Measurements from ENCODE around the gene COBL.

COBL gene

DNA sequence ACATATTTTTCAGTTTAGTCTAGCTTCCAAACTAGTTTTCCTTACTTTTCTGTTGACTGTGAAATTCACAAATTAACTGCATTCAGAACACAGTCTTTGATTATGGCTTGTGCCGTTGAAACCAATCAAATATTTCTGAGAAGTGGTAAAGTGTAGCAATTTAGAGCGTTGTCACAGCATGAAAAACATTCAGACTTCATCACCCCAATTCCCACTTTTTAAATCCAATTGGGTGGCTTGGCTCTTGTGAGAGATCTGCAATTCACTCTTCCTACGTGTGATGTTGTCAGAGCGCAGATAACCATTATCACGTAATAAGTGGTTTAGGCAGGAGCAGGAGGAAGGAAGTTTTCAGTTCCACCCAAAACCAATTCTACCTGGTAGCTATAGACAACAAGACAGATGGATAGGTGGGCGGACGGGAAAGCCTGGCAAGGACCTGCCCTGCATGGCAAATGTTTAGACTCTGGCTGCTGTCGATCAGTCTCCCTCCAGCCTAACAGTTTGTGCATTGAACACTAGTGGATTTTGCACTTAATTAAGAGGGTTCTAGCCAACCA lies 8.9 kb downstream of the COBL start:
- no peak overlapping the region for H3K4me3 ChIP-seq (ENCODE audit: low read depth, low read length)
- TF ChIP-seq, protein P1, sequence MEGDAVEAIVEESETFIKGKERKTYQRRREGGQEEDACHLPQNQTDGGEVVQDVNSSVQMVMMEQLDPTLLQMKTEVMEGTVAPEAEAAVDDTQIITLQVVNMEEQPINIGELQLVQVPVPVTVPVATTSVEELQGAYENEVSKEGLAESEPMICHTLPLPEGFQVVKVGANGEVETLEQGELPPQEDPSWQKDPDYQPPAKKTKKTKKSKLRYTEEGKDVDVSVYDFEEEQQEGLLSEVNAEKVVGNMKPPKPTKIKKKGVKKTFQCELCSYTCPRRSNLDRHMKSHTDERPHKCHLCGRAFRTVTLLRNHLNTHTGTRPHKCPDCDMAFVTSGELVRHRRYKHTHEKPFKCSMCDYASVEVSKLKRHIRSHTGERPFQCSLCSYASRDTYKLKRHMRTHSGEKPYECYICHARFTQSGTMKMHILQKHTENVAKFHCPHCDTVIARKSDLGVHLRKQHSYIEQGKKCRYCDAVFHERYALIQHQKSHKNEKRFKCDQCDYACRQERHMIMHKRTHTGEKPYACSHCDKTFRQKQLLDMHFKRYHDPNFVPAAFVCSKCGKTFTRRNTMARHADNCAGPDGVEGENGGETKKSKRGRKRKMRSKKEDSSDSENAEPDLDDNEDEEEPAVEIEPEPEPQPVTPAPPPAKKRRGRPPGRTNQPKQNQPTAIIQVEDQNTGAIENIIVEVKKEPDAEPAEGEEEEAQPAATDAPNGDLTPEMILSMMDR (IDR thresholded peaks at IDR 0.05; ENCODE audit: insufficient read depth, low read depth, low read length, missing control alignments) = no peak
- DNase-seq (ENCODE audit: low read depth) = no peak

- TF ChIP-seq, protein P1 (IDR thresholded peaks at IDR 0.05; ENCODE audit: insufficient read depth, low read depth, low read length, missing control alignments) = no peak
- DNase-seq (ENCODE audit: low read depth) = no peak
- H3K4me3 ChIP-seq (ENCODE audit: low read depth, low read length) = no peak overlapping the region
Observed at GRCh38 chr7:51306761-51307160, 9.8 kb downstream of the COBL start.

- no peak for DNase-seq (ENCODE audit: low read depth)
- no peak overlapping the region for H3K4me3 ChIP-seq (ENCODE audit: low read depth, low read length)
- TF ChIP-seq, protein P1 (IDR thresholded peaks at IDR 0.05; ENCODE audit: insufficient read depth, low read depth, low read length, missing control alignments) = no peak
Observed at GRCh38 chr7:51304729-51305128, 11.9 kb downstream of the COBL start.

DNA sequence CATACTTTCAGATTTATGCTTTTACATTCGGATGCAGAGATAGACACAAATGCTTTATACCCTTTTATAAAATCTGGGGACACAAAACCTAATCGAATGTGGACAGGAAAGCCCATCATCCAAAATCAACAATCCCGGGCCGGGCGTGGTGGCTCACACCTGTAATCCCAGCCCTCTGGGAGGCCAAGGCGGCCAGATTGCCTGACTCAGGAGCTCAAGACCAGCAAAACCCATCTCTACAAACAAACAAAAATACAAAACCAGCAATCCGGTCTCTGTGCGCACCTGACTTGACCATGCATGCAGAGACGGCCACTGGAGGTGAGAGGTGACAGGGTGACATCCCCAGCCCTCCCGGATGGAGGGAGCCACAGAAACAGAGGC lies 13.5 kb downstream of the COBL start:
- no peak for DNase-seq (ENCODE audit: low read depth)
- H3K4me3 ChIP-seq (ENCODE audit: low read depth, low read length) = no peak overlapping the region
- TF ChIP-seq, protein P1 (IDR thresholded peaks at IDR 0.05; ENCODE audit: insufficient read depth, low read depth, low read length, missing control alignments) = no peak

- TF ChIP-seq, protein P1 (IDR thresholded peaks at IDR 0.05; ENCODE audit: insufficient read depth, low read depth, low read length, missing control alignments) = no peak
- DNase-seq (ENCODE audit: low read depth) = no peak
- no peak overlapping the region for H3K4me3 ChIP-seq (ENCODE audit: low read depth, low read length)
Observed at GRCh38 chr7:51301806-51302205, 14.8 kb downstream of the COBL start.

GRCh38 chr7:51300762-51301674 lies 15.6 kb downstream of the COBL start:
- TF ChIP-seq, protein P1 (IDR thresholded peaks at IDR 0.05; ENCODE audit: insufficient read depth, low read depth, low read length, missing control alignments) = no peak
- H3K4me3 ChIP-seq (ENCODE audit: low read depth, low read length) = no peak overlapping the region
- no peak for DNase-seq (ENCODE audit: low read depth)
